HG02623 (cell line): ENCODE measurements around the gene MED19.
"Not testable (repeated sequence)": the region's sequence is repeated elsewhere in the genome, so short reads cannot be mapped to it uniquely, and the experiment has no call there.

Experiments
- ATAC-seq: cut with Tn5 transposase; IDR thresholded peaks from one replicate; pipeline ENCODE4 v1.9.1; 2021; ENCODE audit warnings: moderate library complexity; ENCODE audit not compliant: unreplicated experiment

MED19 gene

GRCh38 chr11:57705432-57705831, 6.6 kb downstream of the MED19 start:
- ATAC-seq, result not testable (repeated sequence)

GRCh38 chr11:57704932-57705331, 7.1 kb downstream of the MED19 start:
- no peak for ATAC-seq

GRCh38 chr11:57703341-57703740, 8.7 kb downstream of the MED19 start:
- ATAC-seq, result no peak

GRCh38 chr11:57700425-57700824, 11.6 kb downstream of the MED19 start:
- ATAC-seq, result no peak

- no peak for ATAC-seq
Observed at GRCh38 chr11:57699813-57700212, 12.2 kb downstream of the MED19 start.

GRCh38 chr11:57698843-57699365, 13.1 kb downstream of the MED19 start:
- no peak for ATAC-seq

- not testable (repeated sequence) for ATAC-seq
Observed at GRCh38 chr11:57690474-57690873, 21.5 kb downstream of the MED19 start.

GRCh38 chr11:57681168-57681567, 30.8 kb downstream of the MED19 start:
- no peak for ATAC-seq

GRCh38 chr11:57680552-57680874, 31.5 kb downstream of the MED19 start:
- no peak for ATAC-seq

GRCh38 chr11:57679396-57679795, 32.6 kb downstream of the MED19 start:
- no peak for ATAC-seq

- ATAC-seq, result no peak
Observed at GRCh38 chr11:57675176-57675941, 36.7 kb downstream of the MED19 start.

- ATAC-seq, result no peak
Observed at GRCh38 chr11:57674251-57674650, 37.8 kb downstream of the MED19 start.

GRCh38 chr11:57668434-57668782, 43.6 kb downstream of the MED19 start:
- peak; percentile 4 for ATAC-seq

GRCh38 chr11:57667736-57668433, 44.1 kb downstream of the MED19 start, which contains the start of gene ZDHHC5:
Gene ZDHHC5 (plus strand): TSS chr11:57668114. CDS start chr11:57673091, 4,977 bp downstream.
- peak; percentile 78 for ATAC-seq

GRCh38 chr11:57667117-57667735, 44.8 kb downstream of the MED19 start:
- peak; percentile 57 for ATAC-seq

GRCh38 chr11:57663975-57664374, 48.0 kb downstream of the MED19 start:
- no peak for ATAC-seq

- no peak for ATAC-seq
Observed at GRCh38 chr11:57662893-57663292, 49.1 kb downstream of the MED19 start.

GRCh38 chr11:57659669-57660068, 52.3 kb downstream of the MED19 start:
- ATAC-seq, result no peak

- no peak for ATAC-seq
Observed at GRCh38 chr11:57658023-57658361, 54.0 kb downstream of the MED19 start.

- peak; percentile 99 for ATAC-seq
Observed at GRCh38 chr11:57657194-57658022, 54.6 kb downstream of the MED19 start, which contains the start of gene CLP1. Gene CLP1 (plus strand): TSS chr11:57657762. CDS start chr11:57659477, 1,715 bp downstream.

GRCh38 chr11:57656885-57657193, 55.2 kb downstream of the MED19 start:
- ATAC-seq, result no peak
